Measurements from ENCODE around the gene MFSD12. TPM values are rescaled to one million over a fixed set of nuclear protein-coding genes. Genes with fewer than 3 reads are reported as not detected.
A peak's percentile ranks its signal among the peaks of the same experiment; 100 is the strongest.

MFSD12 gene
- total RNA-seq, 1 donor from 2014 or later, result 76.9 TPM

DNA sequence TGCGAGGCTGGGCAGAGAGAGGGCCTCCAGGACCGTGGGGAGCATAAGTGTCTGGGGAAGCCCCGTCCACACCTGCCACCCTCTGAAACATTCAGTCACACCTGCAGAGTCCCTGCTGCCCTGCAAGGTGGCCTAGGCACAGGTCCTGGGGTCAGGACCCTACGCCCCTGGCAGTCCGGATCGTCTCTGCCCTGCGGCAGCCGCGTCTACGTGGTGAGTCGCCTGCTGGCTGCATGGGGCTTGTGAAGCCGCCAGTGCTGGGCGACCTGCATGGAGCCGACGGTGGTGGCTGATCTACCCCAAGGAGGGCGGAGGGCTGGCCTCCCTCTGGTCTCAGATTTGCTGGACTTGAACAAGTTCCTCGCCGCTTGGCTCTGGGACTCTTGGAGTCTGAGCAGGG is 38.3 kb downstream of the MFSD12 start:
- TF ChIP-seq, protein P1, sequence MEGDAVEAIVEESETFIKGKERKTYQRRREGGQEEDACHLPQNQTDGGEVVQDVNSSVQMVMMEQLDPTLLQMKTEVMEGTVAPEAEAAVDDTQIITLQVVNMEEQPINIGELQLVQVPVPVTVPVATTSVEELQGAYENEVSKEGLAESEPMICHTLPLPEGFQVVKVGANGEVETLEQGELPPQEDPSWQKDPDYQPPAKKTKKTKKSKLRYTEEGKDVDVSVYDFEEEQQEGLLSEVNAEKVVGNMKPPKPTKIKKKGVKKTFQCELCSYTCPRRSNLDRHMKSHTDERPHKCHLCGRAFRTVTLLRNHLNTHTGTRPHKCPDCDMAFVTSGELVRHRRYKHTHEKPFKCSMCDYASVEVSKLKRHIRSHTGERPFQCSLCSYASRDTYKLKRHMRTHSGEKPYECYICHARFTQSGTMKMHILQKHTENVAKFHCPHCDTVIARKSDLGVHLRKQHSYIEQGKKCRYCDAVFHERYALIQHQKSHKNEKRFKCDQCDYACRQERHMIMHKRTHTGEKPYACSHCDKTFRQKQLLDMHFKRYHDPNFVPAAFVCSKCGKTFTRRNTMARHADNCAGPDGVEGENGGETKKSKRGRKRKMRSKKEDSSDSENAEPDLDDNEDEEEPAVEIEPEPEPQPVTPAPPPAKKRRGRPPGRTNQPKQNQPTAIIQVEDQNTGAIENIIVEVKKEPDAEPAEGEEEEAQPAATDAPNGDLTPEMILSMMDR (IDR thresholded peaks at IDR 0.05), result no peak
- Mint-ChIP-seq H3K27me3 (no peaks in the 10 kb centered on the region), H3K9me3 (no peaks in the 10 kb centered on the region), H3K4me1 (peaks cover 50% of the 10 kb centered on the region), H3K4me3 (no peak overlapping the region), H3K36me3 (ENCODE audit: low read depth) (peaks cover 28% of the 10 kb centered on the region), H3K27ac (no peak overlapping the region)
- ChIA-PET POLR2A (interaction anchor here (0.6 kb wide), 1 partner anchor 331 kb away, joined by 3 read pairs; no protein-coding TSS in a partner anchor), CTCF (no interaction called here)
- ATAC-seq (ENCODE audit: low read depth), result no peak
- no peak for DNase-seq
- intact Hi-C loops (cut with micrococcal nuclease), result no loop called here

DNA sequence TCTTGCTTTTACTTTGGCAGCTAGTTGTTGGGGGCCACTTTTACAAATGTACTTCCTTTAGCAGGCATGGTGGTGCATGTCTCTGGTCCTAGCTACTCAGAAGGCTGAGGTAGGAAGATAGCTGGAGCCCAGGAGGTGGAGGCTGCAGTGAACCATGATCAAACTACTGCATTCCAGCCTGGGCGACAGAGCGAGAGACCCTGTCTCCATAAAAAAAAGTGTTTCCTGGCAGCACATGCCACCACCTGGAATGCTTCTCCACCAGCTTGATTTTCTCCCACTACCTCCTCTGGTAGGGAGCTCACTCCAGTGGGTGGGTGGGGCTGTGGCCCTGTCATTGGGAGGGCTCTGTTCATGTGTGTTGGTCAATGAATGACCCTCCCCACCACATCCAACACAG is 38.7 kb downstream of the MFSD12 start:
- no peaks in the 10 kb centered on the region for H3K27me3 Mint-ChIP-seq
- POLR2A ChIA-PET, result interaction anchor here (0.6 kb wide), 1 partner anchor 332 kb away, joined by 3 read pairs; no protein-coding TSS in a partner anchor
- intact Hi-C loops (cut with micrococcal nuclease), result no loop called here
- DNase-seq, result no peak
- ATAC-seq (ENCODE audit: low read depth), result no peak
- TF ChIP-seq, protein P1 (IDR thresholded peaks at IDR 0.05), result no peak
- H3K4me3 Mint-ChIP-seq, result no peak overlapping the region
- peaks cover 25% of the 10 kb centered on the region for H3K36me3 Mint-ChIP-seq (ENCODE audit: low read depth)
- H3K27ac Mint-ChIP-seq, result peak overlapping the region; percentile 50
- H3K4me1 Mint-ChIP-seq, result peaks cover 52% of the 10 kb centered on the region
- CTCF ChIA-PET, result no interaction called here
- H3K9me3 Mint-ChIP-seq, result no peaks in the 10 kb centered on the region

DNA sequence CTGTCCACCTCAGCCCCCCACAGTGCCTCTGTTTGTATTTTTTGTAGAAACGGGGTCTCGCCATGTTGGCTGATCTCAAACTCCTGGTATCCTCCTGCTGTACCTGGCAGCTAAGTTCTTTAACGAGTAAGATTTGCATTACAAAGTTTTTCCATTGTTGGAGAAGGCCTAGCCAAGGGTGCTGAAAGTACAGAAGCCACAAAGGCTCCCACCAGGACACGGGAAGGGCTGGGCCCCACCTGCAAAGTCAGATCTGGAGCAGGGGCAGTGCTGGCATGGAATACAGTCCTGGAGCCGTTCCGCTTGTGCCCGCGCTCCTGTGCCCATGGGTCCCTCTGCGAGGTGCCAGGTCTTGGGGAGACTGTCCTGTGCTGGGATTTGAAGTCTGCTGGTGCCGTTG is 39.1 kb downstream of the MFSD12 start:
- intact Hi-C loops (cut with micrococcal nuclease), result no loop called here
- POLR2A ChIA-PET, result interaction anchor here (0.6 to 1.0 kb wide), 2 partner anchors 12 to 332 kb away, joined by 3 read pairs; partner anchors contain the start of gene FZR1
- ATAC-seq (ENCODE audit: low read depth) (no peak), DNase-seq (no peak)
- Mint-ChIP-seq H3K4me1 (peaks cover 53% of the 10 kb centered on the region), H3K4me3 (no peak overlapping the region), H3K36me3 (ENCODE audit: low read depth) (peaks cover 24% of the 10 kb centered on the region), H3K27me3 (no peaks in the 10 kb centered on the region), H3K27ac (peak overlapping the region; percentile 50), H3K9me3 (no peaks in the 10 kb centered on the region)
- TF ChIP-seq, protein P1 (IDR thresholded peaks at IDR 0.05), result no peak
- CTCF ChIA-PET, result no interaction called here

DNA sequence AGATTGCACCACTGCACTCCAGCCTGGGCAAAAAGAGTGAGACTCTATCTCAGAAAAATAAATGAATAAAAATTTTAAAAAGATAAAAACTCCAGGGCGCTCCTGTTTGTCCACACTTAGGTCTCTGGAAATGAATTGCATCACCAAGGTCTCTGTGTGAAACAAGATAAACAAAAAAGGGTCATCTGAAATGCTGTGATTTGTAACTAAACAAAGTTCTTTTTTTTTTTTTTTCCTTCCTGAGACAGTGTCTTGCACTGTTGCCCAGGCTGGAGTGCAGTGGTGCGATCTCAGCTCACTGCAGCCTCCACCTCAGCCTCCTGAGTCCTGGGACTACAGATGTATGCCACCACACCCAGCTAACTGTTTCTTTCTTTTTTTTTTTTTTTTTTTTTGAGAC is 39.7 kb downstream of the MFSD12 start:
- DNase-seq (no peak), ATAC-seq (ENCODE audit: low read depth) (no peak)
- intact Hi-C loops (cut with micrococcal nuclease), result no loop called here
- Mint-ChIP-seq H3K9me3 (no peaks in the 10 kb centered on the region), H3K4me1 (peaks cover 53% of the 10 kb centered on the region), H3K4me3 (no peak overlapping the region), H3K36me3 (ENCODE audit: low read depth) (peaks cover 20% of the 10 kb centered on the region), H3K27me3 (no peaks in the 10 kb centered on the region), H3K27ac (no peak overlapping the region)
- POLR2A ChIA-PET, result interaction anchor here (1.0 kb wide), 1 partner anchor 12 kb away, joined by 3 read pairs; the partner anchor contains the start of gene FZR1
- TF ChIP-seq, protein P1 (IDR thresholded peaks at IDR 0.05), result no peak
- CTCF ChIA-PET, result no interaction called here

DNA sequence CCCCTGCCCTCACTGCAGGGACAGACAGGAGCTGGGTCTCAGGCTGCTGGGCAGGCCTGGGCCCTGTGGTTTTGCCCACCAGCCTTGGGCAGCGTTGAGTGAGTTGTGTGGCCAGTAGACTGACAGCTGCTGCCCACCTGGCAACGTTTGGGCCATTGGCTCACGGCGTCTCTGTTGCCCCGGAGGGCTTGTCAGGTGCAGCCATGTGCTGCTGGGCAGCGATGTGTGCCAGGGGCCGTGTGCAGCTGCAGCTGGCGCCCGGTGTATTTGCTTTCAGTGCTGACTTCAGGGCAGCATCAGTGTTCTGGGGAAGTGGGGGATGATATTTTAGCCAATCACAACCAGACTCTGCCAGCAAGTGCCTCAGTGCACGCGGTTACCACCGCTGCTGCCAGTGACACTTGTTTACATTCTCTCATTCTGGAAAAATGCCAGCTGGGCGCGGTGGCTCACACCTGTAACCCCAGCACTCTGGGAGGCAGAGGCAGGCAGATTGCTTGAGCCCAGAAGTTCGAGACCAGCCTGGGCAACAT is 40.6 kb downstream of the MFSD12 start:
- POLR2A ChIA-PET, result interaction anchor here (0.8 to 1.3 kb wide), 4 partner anchors 14 to 37 kb away, joined by 3 to 6 read pairs (median 4); partner anchors contain the start of gene DOHH
- Mint-ChIP-seq H3K27me3 (no peaks in the 10 kb centered on the region), H3K9me3 (no peaks in the 10 kb centered on the region), H3K27ac (peak overlapping the region; percentile 59), H3K4me3 (peak overlapping the region; percentile 2), H3K4me1 (peaks cover 55% of the 10 kb centered on the region), H3K36me3 (ENCODE audit: low read depth) (peaks cover 19% of the 10 kb centered on the region)
- intact Hi-C loops (cut with micrococcal nuclease), result no loop called here
- TF ChIP-seq, protein P1 (IDR thresholded peaks at IDR 0.05), result no peak
- CTCF ChIA-PET, result no interaction called here
- DNase-seq (no peak), ATAC-seq (ENCODE audit: low read depth) (peak; percentile 86)

All from activated B cell treated with CpG ODN at 0.5 μM for 24 hours (primary cell).